NCI-H1092 treated with DMSO at 0.1 percent for 48 hours (cell line): ENCODE measurements around the gene BTN1A1.
A peak's percentile ranks its signal among the peaks of the same experiment; 100 is the strongest.
"Not testable (repeated sequence)": the region's sequence is repeated elsewhere in the genome, so short reads cannot be mapped to it uniquely, and the experiment has no call there.

ENCODE experiments used
- DNase-seq: peaks from one replicate; lab custom pipeline; 2025; lab: John Stamatoyannopoulos, UW

BTN1A1 gene, protein sequence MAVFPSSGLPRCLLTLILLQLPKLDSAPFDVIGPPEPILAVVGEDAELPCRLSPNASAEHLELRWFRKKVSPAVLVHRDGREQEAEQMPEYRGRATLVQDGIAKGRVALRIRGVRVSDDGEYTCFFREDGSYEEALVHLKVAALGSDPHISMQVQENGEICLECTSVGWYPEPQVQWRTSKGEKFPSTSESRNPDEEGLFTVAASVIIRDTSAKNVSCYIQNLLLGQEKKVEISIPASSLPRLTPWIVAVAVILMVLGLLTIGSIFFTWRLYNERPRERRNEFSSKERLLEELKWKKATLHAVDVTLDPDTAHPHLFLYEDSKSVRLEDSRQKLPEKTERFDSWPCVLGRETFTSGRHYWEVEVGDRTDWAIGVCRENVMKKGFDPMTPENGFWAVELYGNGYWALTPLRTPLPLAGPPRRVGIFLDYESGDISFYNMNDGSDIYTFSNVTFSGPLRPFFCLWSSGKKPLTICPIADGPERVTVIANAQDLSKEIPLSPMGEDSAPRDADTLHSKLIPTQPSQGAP

DNA sequence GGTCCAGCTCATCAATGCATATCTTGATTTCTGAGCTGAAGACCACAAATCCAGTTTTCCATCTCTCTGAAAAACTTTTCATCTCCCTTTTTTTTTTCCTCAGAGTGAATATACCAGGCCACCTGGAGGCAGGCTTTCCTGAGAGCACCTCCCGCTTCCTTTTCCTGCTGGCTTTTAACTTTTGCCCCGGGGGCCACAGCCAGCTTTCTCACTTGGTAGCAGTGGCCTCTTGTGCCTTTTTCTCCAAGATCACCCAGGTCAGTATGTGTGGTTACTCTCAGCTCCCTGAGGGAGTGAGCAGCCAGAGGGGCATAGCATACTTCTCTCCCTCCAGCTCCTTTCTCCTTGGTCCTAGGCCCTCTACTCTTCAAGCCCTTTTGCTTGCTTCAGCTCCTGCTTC lies at the start of gene BTN1A1:
Gene BTN1A1, plus strand, starts transcription at position 202 of the 400 bp plus-strand sequence. CDS start 984 bp downstream, outside the sequence.
- no peak for DNase-seq

DNA sequence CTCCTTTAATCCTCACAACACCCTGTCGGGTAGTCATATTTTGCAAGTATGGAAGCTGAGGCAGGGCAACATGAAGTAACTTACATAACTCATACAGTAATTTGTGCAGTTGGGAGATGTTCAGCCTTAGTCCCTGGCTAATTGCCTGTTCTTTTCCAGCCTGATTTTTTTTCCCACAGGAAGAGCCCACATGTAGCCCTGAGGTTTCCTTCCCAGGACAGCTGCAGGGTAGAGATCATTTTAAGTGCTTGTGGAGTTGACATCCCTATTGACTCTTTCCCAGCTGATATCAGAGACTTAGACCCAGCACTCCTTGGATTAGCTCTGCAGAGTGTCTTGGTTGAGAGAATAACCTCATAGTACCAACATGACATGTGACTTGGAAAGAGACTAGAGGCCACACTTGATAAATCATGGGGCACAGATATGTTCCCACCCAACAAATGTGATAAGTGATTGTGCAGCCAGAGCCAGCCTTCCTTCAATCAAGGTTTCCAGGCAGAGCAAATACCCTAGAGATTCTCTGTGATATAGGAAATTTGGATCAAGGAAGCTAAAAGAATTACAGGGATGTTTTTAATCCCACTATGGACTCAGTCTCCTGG lies 47.4 kb upstream of the BTN1A1 start:
- no peak for DNase-seq

DNA sequence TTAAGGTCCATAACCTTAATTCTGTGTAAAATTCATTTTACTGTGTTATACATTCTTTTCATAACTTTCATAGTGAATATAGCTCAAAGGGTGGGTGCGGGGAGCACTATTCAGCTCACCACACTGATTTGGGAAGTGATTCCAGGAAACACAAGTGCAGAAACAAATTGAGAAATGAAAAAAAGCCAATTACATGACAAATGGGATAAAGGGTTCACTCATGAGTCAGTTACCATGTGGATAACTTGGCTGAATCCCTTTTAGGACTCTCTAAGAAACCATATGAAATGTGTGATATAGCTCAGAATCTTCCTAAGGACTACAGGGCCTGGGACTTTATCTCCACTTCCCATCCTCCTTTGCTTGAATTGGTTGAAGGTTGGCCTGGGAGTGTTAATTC lies 45.5 kb upstream of the BTN1A1 start:
- no peak for DNase-seq

DNA sequence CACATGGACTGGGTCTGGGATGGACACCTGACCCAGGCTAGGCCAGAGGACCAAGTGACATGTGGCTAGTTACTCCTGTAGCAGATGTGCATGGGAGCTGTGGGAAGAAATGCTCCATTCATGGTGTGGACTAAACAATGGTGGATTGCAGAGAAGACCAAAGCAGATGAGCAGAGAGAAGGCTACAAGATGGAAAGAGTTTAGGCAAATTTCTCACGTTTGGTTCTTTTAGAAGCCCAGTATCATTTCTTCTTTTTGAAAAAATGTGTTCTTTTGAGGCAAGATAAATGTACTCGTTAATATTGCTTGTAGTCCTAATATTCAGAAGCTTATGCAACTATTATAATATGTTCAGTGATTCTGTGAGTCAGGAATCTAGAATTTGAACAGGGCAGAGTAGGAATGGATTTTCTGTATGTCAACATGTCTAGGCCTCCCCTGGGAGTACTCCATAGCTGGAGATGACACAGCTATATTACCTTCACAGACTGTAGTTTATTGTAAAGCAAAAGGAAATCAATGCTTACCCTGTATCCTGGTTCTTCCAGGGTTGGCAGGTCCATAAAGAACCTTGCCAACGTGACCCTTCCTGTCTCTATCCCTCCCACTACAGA lies 44.6 kb upstream of the BTN1A1 start:
- no peak for DNase-seq

DNA sequence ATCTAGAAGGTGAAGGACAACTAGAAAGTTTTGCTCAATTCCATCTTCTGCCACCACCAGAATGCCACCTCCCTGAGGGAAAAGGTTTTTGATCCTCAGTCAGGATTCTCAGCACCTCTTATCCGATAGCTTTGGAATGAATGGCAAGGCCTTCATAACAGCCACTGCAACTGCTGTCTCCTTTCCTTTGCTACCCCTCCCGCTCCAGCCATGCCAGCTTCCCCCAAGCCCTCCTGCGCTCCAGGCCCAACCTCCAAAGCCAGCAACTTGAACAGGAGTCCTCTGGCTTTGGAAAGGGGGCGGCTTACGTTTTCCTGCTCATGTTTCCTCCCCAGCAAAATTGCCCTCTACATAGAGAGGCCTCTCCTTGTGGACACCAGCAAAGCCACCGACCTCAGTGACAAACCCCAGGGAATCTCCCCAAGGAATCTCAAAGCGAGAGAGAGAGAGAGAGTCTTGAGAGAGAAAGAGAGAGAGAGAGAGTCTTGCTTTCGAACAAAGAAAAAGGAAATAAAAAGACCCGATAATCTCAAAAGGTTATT lies 42.8 kb upstream of the BTN1A1 start:
- no peak for DNase-seq

DNA sequence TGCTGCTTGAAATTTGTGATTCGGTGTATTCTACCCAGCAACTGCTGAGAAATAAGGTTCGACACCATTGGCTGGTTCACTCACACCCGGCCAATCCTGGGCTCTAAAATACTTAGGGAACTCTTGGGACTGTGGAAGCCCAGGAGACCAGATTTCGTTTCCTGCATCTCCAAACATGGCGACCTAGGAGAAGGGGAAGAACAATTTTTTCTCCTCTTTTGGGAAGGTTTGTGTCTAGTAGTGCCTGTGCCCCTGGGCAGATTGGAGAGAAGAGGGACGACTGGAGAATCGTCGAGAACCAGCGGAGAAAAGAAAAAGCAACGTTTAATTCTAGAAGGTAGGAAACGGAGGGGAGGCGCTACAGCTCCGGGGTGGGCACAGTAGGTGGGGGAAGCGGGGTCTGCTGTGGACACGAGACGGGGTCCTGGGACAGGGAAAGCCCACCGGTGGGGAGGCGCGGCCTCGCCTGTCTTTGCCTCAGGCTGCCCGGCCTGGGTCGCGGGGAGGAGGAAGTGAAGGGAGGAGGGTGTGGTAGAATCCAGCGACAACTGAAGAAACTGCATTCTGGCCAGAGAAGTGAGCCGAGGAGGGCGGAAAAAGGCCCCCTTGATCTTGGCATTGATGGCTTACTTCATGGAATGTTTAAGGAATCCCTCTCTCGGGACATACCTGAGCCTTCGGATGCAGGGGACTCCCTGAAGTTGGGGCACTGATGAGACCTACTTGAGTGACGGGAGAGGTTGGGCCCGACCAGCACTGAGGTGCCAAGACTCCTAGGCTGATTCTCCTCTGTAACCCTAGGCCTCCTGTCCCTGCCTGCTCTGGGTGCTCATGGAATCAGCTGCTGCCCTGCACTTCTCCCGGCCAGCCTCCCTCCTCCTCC lies 42.1 kb upstream of the BTN1A1 start, which contains the start of gene BTN2A1:
Gene BTN2A1, plus strand, starts transcription at position 150 of the 883 bp plus-strand sequence. Its CDS starts 682 bp downstream, at position 832.
- DNase-seq = peak; percentile 83

DNA sequence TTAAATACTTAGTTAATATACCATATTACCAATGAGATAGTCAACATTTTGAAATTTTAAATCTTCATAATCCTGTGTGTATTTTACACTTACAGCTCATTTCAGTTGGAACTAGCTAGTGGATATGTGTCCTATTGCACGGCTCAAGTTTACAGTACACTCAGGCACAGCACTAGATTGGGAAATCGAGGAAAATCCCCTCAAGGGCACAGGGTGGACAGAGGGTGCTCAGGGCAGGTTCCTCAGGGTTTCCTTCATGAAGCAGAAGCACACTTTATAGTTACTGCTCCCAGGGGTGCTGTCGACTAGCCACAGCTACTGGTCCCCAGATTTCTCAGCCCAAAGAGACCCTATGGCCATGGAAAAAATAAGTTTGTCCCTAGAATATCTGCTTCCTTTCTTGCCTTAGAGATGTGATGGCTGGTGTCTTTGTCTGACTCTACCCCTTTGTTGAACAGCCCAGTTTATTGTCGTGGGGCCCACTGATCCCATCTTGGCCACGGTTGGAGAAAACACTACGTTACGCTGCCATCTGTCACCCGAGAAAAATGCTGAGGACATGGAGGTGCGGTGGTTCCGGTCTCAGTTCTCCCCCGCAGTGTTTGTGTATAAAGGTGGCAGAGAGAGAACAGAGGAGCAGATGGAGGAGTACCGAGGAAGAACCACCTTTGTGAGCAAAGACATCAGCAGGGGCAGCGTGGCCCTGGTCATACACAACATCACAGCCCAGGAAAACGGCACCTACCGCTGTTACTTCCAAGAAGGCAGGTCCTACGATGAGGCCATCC lies 40.9 kb upstream of the BTN1A1 start:
- no peak for DNase-seq

DNA sequence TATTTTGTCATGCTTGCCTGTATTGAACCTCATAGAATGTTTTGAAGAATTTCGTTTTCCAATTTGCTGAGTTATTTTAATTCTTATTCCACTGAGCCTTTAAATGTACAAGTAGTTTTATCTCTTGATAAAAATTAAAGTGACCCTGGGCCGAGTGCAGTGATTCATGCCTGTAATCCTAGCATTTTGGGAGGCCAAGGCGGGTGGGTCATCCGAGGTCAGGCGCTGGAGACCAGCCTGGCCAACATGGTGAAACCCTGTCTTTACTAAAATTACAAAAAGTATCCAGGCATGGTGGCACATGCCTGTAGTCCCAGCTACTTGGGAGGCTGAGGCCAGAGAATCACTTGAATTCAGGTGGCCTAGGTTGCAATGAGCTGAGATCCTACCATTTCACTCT lies 38.8 kb upstream of the BTN1A1 start:
- DNase-seq = not testable (repeated sequence)

DNA sequence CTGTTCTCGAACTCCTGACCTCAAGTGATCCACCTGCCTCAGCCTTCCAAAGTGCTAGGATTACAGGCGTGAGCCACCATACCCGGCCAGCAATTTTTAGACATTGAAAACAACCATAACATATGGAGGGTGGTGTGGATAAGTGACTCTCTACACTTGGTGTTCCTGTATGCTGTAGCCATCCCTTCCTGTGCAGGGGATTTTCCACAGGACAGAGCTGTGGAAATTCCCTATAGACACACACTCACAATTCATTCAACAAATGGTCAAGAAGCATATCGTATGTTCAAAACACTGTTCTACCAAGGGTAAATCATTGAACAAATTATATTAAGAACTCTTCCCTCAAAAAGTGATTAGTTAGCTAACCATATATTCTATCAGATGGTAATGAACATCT lies 36.1 kb upstream of the BTN1A1 start:
- no peak for DNase-seq

DNA sequence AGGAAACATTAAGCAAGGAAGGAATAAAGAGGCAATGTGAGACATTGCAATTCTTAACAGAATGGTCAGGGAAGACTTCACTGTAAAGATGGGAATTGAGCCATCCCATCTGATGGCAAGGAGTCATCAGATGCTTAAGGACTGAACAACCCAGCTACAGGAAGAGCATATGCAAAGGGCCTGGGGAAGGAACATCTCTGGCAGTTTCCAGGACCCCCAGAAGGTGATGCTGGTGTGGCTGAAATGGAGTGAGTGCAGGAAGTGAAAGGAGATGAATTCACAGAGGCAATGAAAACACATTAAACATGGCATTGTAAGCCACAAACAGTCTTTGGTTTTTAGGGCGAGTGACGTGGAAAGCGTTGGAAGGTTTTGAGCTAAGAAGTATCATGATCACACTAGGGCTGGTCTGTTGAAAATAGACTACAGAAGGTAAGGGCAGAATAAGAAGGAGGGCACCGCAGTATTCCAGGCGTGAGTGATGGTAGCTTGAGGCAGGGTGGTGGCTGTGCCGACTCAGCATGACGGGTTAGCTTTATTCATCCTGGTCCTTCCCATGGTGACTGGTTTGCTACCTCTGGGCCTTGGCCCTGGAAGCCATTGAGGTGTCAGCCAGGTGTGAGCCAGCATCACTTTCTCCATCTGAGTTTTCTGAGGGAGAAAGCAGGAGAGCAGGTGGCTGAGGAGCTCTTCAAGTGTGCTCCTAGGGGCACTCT lies 35.5 kb upstream of the BTN1A1 start:
- DNase-seq = no peak

DNA sequence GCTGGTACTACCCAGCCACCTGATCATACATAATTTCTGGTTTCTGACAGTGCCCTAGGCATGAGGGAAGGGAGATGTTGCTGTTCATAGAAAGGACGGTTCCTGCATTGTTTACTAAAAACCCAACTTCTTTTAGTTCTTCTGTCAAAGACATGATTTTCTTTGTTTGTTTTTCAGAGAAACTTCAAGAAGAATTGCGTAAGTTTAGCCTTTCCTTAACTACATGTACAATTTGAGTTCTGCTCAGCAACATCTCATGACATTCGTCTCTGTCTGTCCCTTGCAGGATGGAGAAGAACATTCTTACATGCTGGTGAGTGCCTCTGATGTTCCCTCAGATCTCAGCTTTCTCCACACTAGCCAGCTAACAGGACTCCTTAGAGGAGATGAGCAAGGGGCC lies 34.3 kb upstream of the BTN1A1 start:
- no peak for DNase-seq

DNA sequence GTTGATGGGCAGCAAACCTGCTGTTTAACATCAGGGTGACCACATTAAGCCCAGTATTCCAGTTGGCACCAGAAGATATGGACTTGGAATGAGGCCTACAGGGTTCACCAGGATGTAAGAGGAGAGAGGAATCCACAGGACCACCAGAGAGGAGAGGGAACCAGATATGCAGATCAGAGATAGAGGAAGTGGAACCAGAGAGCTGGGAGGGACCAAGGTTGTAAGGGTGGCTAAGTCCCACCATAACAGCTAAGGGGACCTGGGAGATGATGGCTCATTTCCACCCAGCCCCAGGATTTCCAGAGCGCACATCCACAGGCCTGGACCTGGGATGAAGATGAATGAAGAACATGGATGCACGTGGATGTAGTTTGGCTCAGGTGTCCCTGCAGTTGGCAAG lies 31.3 kb upstream of the BTN1A1 start:
- no peak for DNase-seq

DNA sequence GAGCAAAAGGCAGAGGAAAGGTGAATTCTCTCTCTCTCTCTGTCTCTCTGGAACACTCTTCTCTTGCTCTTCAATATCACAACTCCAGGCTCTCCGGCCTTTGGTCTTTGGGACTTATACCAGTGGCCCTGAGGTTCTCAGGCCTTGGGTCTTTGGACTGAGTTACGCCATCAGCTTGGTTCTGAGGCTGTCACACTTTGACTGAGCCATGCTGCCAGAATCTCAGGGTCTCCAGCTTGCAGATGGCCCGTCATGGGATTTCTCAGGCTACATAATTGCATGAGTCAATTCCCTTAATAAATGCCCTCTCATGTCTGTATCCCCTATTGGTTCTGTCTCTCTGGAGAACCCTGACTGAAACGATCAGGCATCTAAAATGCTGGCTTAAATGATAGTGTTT lies 29.5 kb upstream of the BTN1A1 start:
- no peak for DNase-seq

DNA sequence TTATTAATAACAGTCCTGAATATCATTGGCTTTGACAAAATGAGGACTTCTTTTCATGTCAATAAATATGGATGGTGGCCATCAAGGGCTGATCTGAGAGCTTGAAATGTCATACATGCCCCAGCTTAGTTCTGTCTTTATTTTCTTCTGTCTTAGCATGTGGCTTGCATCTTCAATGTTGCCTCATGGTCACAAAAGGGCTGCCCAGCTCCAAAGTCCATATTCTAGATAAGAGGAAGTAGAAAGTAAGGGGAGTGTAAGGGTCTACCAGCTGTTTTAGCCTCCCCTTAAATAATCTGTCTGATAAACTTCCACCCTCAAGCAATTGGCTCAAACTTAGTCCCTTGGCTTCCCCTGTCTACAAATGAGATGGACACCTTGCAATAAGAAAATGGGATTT lies 28.1 kb upstream of the BTN1A1 start:
- no peak for DNase-seq

DNA sequence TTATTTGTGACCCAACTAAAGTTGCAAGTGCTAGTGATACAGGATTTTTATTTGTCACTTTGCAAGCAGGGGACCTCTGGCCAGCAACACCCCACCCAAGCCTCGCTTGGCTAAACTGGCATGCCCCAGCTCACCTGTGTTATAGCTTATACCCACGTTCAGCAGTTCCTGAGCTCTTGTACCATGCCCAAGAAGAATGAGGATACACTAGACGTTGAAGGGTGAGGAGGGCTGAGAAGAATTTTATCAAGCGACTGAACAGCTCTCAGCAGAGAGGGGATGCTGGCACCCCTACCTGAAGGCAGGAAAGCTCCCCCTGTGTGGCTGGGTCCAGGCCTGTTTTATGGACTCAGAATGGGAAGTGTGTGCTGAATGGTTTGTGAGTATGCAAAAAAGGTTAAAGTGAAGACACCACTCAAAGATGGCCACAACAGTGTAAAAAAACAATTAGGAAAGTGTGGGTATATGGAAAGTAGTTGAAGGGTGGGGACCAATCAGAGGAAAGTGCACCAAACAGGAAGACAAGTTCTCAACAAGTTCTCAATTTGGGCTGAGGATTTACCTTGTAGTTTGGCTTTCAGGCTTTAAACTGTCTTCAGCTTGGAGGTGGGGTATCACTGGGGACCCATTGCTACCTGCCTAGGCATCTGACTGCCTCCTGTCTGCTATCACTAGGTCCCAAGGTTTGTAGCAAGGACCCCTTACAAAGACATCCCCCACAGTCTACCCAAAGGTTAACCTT lies 27.4 kb upstream of the BTN1A1 start:
- DNase-seq = no peak

DNA sequence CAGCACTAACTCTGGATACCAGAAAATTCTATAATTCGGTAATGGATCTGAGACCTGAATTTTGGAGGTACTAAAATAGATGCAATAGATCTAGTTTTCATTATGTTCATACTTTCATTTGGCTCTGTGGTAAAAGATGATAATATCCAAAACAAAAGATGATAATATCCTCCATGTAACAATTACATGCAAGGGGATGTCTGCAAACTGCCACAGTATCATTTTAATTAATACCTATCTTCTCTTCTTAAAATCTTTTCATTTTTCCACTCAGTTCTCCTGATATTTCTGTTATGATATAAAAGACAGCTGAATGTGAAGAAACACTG lies 26.7 kb upstream of the BTN1A1 start:
- DNase-seq = no peak

DNA sequence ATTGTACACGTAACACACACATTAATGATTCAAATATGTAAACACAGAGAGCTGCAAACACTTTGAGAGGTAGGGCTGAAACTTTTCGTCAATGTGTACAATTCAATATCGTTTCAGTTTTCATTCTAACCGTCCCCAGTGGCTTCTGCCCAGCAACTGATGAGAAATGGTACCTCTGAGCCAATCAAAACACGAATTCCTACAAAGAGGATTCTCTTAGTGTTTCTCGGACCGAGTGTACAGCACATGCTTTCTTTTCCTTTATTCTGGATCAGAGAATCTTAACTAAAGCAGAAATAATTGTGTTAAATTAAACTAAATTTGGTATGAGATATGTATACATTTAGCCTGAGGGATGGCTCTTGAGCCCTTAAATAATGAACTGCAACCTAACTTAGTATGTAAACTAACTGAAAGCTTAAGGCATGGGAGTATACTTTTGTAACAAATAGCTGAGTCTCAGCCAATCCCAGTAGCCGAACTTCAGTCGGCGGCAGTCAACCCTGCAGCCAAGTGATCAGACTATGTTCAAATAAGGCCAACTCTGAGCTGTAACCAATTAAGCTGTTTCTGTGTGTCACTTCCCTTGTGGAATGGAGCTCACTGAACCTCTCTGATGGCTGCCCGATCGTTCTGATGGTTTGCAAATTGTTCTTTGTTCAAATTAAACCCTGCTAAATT lies 26.2 kb upstream of the BTN1A1 start:
- no peak for DNase-seq

DNA sequence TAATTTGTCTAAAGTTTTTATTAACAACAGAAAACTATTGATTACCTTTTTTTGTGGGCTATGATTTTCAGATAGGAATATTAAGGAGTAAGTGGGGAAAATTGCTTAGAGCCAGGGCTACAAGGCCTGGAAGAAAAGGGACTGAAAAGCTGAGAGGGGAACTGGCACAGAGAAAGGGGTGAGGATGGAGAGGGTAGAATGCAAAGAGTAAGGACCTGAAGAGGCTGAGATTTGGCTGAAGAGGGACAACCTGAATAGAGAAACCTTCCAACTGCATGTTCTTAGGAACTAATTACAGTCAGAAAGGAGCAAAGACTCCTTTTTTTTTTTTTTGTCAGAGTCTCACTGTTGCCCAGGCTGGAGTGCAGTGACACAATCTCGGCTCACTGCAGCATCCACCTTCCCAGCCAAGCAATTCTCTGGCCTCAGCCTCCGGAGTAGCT lies 25.6 kb upstream of the BTN1A1 start:
- no peak for DNase-seq
